ENCODE measurements around the gene SRC. TPM values are rescaled to one million over a fixed set of nuclear protein-coding genes. Genes with fewer than 3 reads are reported as not detected.

The SRC gene
- total and polyA plus RNA-seq, 8 donors, result 21.3 to 78.4 (median 36.8) TPM

DNA sequence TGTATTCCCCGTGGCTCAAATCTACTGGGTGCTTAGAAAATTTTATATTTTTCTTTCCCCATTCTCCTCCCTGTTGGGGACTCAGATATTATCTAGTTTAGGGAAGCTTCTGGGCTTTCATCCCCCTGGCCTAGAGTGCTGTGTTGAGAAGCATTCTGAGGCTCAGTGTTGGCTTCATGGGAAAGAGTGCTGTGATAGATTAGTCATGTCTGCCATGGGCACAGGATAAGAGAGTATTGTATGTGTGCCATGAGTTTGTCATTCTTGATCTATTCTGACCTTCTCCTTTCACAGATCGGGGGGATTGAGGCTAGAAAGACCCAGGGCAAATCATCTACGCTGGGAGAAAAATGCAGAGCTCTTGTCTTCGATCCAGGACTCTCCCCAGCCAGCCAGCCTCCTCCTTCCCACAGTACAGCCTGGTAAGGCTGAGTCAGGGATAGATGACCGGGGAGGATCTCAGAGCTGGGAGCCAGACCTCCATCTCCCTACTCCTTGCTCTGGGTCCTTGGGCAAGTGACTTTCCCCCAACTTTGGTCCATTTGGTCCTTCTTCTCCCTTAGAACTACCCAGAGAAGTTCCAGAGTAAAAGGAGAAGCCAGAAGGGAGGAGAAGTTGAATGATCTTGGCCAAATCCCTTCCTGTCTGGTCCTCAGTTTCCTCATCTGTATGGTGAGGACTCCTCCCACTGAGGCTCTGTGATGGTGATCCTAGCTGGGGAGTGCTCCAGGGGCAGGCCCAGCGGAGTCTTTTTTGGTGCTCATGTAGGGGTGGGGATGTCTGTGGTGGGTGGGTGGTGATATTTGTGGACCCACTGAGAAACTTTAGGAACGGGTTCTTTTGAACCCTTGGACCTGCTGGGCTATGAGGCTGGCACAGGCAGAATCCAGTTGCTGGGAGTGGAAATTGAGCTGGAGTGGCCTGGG lies 5.0 kb downstream of the SRC start:
- WGBS, 2 donors, result 78 to 93% methylated on average over 7 of the region's 7 CpGs
- DNase-seq (peak in 1 of 6 donors; percentile 21), ATAC-seq (no peak), FAIRE-seq (no peak)
- no peaks in the 10 kb centered on the region for H3K9me3 ChIP-seq
- peaks cover 12 to 23% (median 12%) of the 10 kb centered on the region in 3 donors for H3K4me1 ChIP-seq
- intact Hi-C loops (cut with DNase I), result no loop called here
- H3K27me3 ChIP-seq, result no peaks in the 10 kb centered on the region
- no peak overlapping the region for H3K27ac ChIP-seq
- no peak overlapping the region for H3K4me3 ChIP-seq
- H3K36me3 ChIP-seq, result no peaks in the 10 kb centered on the region
- TF ChIP-seq, protein P1, sequence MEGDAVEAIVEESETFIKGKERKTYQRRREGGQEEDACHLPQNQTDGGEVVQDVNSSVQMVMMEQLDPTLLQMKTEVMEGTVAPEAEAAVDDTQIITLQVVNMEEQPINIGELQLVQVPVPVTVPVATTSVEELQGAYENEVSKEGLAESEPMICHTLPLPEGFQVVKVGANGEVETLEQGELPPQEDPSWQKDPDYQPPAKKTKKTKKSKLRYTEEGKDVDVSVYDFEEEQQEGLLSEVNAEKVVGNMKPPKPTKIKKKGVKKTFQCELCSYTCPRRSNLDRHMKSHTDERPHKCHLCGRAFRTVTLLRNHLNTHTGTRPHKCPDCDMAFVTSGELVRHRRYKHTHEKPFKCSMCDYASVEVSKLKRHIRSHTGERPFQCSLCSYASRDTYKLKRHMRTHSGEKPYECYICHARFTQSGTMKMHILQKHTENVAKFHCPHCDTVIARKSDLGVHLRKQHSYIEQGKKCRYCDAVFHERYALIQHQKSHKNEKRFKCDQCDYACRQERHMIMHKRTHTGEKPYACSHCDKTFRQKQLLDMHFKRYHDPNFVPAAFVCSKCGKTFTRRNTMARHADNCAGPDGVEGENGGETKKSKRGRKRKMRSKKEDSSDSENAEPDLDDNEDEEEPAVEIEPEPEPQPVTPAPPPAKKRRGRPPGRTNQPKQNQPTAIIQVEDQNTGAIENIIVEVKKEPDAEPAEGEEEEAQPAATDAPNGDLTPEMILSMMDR (IDR thresholded peaks at IDR 0.05), result no peak

DNA sequence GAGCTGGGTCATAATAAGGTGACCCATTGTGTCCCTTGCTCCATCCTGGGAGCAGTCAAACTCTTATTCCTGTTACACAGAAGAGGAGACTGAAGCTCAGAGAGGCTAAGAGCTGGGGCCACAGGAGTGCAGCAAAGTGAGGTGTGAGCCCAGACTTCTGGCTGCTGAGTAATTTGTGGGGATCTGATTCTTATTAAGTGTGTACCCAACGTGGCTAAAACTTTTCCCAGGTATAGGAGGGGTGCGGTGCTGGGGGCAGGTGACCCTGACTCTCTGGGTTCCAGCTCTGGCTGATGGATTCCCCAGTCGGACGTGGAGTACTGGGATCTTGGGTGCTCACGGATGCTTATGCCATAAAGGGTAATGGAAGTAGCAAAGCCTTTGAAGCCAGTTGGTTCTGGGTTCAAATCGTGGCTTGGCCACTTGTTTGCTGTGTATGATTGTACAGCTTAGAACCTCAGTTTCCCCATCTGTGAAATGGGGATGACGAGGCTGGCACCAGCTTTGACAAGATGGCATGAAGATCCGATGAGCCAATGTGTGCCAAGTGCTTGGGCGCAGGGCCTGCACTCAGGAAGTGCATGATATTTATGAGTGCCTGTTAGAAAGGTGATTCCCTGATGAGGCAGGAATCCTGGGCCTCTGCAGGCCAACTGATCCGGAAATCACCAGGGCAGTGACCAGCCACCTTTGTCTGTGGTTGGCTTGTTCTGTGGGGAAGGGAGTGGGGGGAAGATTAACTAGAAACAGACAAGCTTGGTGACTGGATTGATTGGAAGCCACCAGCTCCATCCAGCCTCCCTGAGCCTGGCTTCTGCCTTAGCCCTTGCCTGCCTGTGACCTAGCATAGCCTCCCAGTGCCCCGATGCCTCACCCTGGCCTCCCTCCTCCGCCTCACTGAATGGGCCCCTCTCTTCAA lies 6.0 kb downstream of the SRC start:
- Histone ChIP-seq H3K27ac (no peak overlapping the region), H3K36me3 (no peaks in the 10 kb centered on the region), H3K9me3 (no peaks in the 10 kb centered on the region), H3K4me3 (no peak overlapping the region), H3K27me3 (no peaks in the 10 kb centered on the region), H3K4me1 (peaks cover 12 to 24% (median 12%) of the 10 kb centered on the region in 3 donors)
- no peak for FAIRE-seq
- WGBS, 2 donors, result 75 to 87% methylated on average over 12 of the region's 12 CpGs
- ATAC-seq, result no peak
- DNase-seq, result peak in 1 of 6 donors; percentile 34
- TF ChIP-seq, protein P1 (IDR thresholded peaks at IDR 0.05), result no peak
- intact Hi-C loops (cut with DNase I), result no loop called here

DNA sequence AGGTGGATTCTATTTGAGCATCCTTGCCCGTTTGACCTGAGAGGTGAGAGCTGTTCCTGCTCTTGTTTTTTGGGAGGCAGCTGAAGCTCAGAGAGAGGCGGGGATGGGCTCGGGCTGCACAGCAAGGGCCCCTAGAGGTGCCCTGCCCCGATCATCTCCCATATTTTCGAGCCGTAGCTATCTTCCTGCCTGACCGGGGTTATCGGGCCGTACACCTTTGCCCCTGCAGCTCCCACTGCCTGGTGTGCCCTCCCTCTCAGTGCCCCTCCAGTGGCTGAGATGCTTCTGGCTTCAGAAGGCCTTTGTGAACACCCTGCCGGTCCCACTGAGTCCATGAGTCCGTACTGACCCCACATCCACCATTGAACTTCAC lies 6.7 kb downstream of the SRC start:
- no peak overlapping the region for H3K27ac ChIP-seq
- DNase-seq (peak in 1 of 6 donors; percentile 41), FAIRE-seq (no peak), ATAC-seq (no peak)
- no peaks in the 10 kb centered on the region for H3K36me3 ChIP-seq
- no peak overlapping the region for H3K4me3 ChIP-seq
- peaks cover 12 to 24% (median 12%) of the 10 kb centered on the region in 3 donors for H3K4me1 ChIP-seq
- TF ChIP-seq, protein P1 (IDR thresholded peaks at IDR 0.05), result no peak
- intact Hi-C loops (cut with DNase I), result no loop called here
- H3K9me3 ChIP-seq, result no peaks in the 10 kb centered on the region
- 85 to 95% methylated on average over 11 of the region's 11 CpGs for WGBS, 2 donors
- no peaks in the 10 kb centered on the region for H3K27me3 ChIP-seq

DNA sequence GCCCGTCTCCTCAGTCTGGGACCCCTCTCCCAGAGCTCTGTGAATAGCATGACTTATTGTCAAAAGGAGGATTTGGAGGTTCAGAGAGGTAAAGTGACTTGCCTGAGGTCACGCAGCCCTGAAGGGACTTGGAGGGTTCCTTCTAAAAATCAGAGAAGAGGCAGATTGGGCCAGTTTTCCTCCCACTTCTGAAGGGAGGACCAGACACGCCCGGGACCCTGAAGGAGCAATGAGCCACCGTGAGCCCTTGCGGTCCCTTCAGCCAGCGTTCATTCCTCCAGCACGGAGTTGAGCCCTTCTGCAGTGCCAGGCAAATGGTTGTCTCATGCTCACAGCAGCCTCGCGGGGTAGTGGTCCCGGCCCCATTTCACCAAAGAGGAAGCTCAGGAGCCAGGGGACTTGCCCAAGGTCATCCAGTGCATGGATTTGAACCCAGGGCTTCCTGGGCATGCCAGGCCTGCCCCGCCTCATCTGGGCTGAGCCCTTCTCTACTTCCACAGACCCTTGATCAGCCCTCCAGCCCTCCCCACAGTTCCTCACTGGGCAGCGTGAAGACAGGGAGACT lies 7.4 kb downstream of the SRC start:
- H3K36me3 ChIP-seq, result no peaks in the 10 kb centered on the region
- H3K4me3 ChIP-seq, result no peak overlapping the region
- TF ChIP-seq, protein P1 (IDR thresholded peaks at IDR 0.05), result no peak
- no peaks in the 10 kb centered on the region for H3K27me3 ChIP-seq
- intact Hi-C loops (cut with DNase I), result no loop called here
- H3K4me1 ChIP-seq, result peaks cover 12 to 21% (median 12%) of the 10 kb centered on the region in 3 donors
- FAIRE-seq (no peak), ATAC-seq (no peak), DNase-seq (peak in 1 of 6 donors; percentile 35)
- no peak overlapping the region for H3K27ac ChIP-seq
- H3K9me3 ChIP-seq, result no peaks in the 10 kb centered on the region
- 94 to 98% methylated on average over 13 of the region's 13 CpGs for WGBS, 2 donors

Data from pancreas (tissue), 10 donors.